ENCODE results near the gene RBM33.

RBM33 gene

DNA sequence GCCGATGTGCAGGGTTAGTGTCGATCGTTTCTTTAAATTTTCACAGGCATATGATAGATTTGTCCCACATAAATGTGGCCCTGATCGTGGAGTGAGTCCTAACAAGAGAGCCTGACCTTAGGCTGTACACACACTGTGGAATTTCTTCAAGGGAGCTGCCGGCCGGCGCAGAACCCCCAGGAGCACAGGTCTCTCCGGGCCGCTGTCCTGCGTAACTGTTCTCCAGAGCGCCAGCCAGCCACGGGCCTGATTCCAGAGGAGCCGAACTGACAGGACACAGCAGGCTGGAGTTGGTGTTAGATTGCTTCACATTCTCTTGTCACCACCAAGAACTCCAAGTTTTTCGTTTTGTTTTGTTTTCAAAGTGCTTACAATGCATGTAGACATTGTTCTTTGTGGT, 130.5 kb downstream of the RBM33 start:
- peaks cover 0 to 86% of the 10 kb centered on the region in 2 experiments; a peak in 2 of 3 replicates for H3K36me3 ChIP-seq (ENCODE audit: control insufficient read depth in 2 of 2, insufficient read depth in 1 of 2, low read length in 2 of 2)
- TF ChIP-seq ZNF560 (tag by site-specific recombination; IDR thresholded peaks at IDR 0.05; ENCODE audit: borderline replicate concordance) (no peak), ZNF140 (tag by site-specific recombination; IDR thresholded peaks at IDR 0.05) (no peak), ZNF561 (tag by site-specific recombination; IDR thresholded peaks at IDR 0.05; ENCODE audit: borderline replicate concordance) (no peak), OVOL3 (tag by site-specific recombination; IDR thresholded peaks at IDR 0.05) (no peak), ZNF324 (tag by site-specific recombination; IDR thresholded peaks at IDR 0.05) (no peak)
- TF ChIP-seq, protein P1, sequence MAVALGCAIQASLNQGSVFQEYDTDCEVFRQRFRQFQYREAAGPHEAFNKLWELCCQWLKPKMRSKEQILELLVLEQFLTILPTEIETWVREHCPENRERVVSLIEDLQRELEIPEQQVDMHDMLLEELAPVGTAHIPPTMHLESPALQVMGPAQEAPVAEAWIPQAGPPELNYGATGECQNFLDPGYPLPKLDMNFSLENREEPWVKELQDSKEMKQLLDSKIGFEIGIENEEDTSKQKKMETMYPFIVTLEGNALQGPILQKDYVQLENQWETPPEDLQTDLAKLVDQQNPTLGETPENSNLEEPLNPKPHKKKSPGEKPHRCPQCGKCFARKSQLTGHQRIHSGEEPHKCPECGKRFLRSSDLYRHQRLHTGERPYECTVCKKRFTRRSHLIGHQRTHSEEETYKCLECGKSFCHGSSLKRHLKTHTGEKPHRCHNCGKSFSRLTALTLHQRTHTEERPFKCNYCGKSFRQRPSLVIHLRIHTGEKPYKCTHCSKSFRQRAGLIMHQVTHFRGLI (tag by site-specific recombination; IDR thresholded peaks at IDR 0.05): no peak
- H3K4me1 ChIP-seq (ENCODE audit: control insufficient read depth, insufficient read depth, low read length): no peaks in the 10 kb centered on the region
- H3K4me3 ChIP-seq (ENCODE audit: low read depth, low read length): no peak overlapping the region
- H3K9me3 ChIP-seq (ENCODE audit: control insufficient read depth, insufficient read depth, low read depth, low read length): no peaks in the 10 kb centered on the region
- no peak overlapping the region for H3K27ac ChIP-seq (ENCODE audit: extremely low read depth, low read depth, low read length)
- CTCF ChIA-PET: no interaction called here
- POLR2A ChIA-PET: no interaction called here

DNA sequence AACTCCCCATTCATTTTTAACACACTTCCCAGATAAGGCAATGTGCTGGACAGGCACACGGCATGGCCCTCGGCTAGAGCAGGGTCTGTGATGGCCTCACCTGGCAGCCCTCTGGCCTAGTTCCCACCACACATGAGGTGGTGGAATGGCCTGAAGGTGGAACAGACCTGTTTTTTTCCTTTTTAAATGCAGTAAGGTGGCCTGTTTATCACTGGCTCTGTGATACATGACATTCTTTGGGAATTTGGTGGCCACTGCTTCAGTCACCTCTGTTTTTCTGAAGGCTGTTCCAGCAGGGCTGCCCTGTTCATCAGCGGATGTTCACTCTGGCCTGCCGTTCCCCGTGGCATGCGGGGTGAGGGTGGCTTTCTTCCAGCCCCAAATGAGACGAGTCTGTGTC, 131.2 kb downstream of the RBM33 start:
- H3K27ac ChIP-seq (ENCODE audit: extremely low read depth, low read depth, low read length): no peak overlapping the region
- CTCF ChIA-PET: no interaction called here
- H3K4me1 ChIP-seq (ENCODE audit: control insufficient read depth, insufficient read depth, low read length): no peaks in the 10 kb centered on the region
- peaks cover 0 to 86% of the 10 kb centered on the region in 2 experiments; a peak in 2 of 3 replicates for H3K36me3 ChIP-seq (ENCODE audit: control insufficient read depth in 2 of 2, insufficient read depth in 1 of 2, low read length in 2 of 2)
- no peak overlapping the region for H3K4me3 ChIP-seq (ENCODE audit: low read depth, low read length)
- TF ChIP-seq, protein P2, sequence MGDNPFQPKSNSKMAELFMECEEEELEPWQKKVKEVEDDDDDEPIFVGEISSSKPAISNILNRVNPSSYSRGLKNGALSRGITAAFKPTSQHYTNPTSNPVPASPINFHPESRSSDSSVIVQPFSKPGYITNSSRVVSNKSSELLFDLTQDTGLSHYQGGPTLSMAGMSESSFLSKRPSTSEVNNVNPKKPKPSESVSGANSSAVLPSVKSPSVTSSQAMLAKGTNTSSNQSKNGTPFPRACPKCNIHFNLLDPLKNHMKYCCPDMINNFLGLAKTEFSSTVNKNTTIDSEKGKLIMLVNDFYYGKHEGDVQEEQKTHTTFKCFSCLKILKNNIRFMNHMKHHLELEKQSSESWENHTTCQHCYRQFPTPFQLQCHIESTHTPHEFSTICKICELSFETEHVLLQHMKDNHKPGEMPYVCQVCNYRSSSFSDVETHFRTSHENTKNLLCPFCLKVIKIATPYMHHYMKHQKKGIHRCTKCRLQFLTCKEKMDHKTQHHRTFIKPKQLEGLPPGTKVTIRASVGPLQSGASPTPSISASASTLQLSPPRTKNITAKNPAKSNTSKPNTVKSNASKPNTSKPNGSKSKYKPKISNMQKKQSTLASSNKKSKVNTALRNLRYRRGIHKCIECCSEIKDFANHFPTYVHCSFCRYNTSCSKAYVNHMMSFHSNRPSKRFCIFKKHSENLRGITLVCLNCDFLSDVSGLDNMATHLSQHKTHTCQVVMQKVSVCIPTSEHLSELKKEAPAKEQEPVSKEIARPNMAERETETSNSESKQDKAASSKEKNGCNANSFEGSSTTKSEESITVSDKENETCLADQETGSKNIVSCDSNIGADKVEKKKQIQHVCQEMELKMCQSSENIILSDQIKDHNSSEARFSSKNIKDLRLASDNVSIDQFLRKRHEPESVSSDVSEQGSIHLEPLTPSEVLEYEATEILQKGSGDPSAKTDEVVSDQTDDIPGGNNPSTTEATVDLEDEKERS (tag by site-specific recombination; IDR thresholded peaks at IDR 0.05): no peak
- TF ChIP-seq ZNF16 (tag by site-specific recombination; IDR thresholded peaks at IDR 0.05; ENCODE audit: low read depth): no peak
- TF ChIP-seq, protein P3, sequence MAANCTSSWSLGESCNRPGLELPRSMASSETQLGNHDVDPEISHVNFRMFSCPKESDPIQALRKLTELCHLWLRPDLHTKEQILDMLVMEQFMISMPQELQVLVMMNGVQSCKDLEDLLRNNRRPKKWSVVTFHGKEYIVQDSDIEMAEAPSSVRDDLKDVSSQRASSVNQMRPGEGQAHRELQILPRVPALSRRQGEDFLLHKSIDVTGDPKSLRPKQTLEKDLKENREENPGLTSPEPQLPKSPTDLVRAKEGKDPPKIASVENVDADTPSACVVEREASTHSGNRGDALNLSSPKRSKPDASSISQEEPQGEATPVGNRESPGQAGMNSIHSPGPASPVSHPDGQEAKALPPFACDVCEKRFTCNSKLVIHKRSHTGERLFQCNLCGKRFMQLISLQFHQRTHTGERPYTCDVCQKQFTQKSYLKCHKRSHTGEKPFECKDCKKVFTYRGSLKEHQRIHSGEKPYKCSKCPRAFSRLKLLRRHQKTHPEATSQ (tag by site-specific recombination; IDR thresholded peaks at IDR 0.05): no peak
- TF ChIP-seq ZNF558 (tag by site-specific recombination; IDR thresholded peaks at IDR 0.05): no peak
- no peak for TF ChIP-seq ZBTB21 (tag by site-specific recombination; IDR thresholded peaks at IDR 0.05)
- no peak for TF ChIP-seq ZIC2 (tag by site-specific recombination; IDR thresholded peaks at IDR 0.05)
- TF ChIP-seq, protein P4, sequence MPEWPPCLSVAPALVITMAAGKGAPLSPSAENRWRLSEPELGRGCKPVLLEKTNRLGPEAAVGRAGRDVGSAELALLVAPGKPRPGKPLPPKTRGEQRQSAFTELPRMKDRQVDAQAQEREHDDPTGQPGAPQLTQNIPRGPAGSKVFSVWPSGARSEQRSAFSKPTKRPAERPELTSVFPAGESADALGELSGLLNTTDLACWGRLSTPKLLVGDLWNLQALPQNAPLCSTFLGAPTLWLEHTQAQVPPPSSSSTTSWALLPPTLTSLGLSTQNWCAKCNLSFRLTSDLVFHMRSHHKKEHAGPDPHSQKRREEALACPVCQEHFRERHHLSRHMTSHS (tag by site-specific recombination; IDR thresholded peaks at IDR 0.05): no peak
- TF ChIP-seq, protein P5, sequence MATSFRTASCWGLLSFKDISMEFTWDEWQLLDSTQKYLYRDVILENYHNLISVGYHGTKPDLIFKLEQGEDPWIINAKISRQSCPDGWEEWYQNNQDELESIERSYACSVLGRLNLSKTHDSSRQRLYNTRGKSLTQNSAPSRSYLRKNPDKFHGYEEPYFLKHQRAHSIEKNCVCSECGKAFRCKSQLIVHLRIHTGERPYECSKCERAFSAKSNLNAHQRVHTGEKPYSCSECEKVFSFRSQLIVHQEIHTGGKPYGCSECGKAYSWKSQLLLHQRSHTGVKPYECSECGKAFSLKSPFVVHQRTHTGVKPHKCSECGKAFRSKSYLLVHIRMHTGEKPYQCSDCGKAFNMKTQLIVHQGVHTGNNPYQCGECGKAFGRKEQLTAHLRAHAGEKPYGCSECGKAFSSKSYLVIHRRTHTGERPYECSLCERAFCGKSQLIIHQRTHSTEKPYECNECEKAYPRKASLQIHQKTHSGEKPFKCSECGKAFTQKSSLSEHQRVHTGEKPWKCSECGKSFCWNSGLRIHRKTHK (tag by site-specific recombination; IDR thresholded peaks at IDR 0.05): no peak
- no peak for TF ChIP-seq ZNF426 (tag by site-specific recombination; IDR thresholded peaks at IDR 0.05)
- TF ChIP-seq ZNF37A (tag by site-specific recombination; IDR thresholded peaks at IDR 0.05): no peak
- TF ChIP-seq, protein P6, sequence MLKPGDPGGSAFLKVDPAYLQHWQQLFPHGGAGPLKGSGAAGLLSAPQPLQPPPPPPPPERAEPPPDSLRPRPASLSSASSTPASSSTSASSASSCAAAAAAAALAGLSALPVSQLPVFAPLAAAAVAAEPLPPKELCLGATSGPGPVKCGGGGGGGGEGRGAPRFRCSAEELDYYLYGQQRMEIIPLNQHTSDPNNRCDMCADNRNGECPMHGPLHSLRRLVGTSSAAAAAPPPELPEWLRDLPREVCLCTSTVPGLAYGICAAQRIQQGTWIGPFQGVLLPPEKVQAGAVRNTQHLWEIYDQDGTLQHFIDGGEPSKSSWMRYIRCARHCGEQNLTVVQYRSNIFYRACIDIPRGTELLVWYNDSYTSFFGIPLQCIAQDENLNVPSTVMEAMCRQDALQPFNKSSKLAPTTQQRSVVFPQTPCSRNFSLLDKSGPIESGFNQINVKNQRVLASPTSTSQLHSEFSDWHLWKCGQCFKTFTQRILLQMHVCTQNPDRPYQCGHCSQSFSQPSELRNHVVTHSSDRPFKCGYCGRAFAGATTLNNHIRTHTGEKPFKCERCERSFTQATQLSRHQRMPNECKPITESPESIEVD (tag by site-specific recombination; IDR thresholded peaks at IDR 0.05): no peak
- TF ChIP-seq ZNF391 (tag by site-specific recombination; IDR thresholded peaks at IDR 0.05; ENCODE audit: borderline replicate concordance, low read depth): no peak
- H3K9me3 ChIP-seq (ENCODE audit: control insufficient read depth, insufficient read depth, low read depth, low read length): no peaks in the 10 kb centered on the region
- POLR2A ChIA-PET: no interaction called here
